CD1c-positive myeloid dendritic cell (primary cell): ENCODE data around the gene FBXW10.
"Not testable (repeated sequence)": the region's sequence is repeated elsewhere in the genome, so short reads cannot be mapped to it uniquely, and the experiment has no call there.

Experiments used
- DNase-seq: peaks from one replicate; pipeline ENCODE4 v3.0.0-alpha.2; 2016; ENCODE audit errors: extremely low spot score

FBXW10 gene

DNA sequence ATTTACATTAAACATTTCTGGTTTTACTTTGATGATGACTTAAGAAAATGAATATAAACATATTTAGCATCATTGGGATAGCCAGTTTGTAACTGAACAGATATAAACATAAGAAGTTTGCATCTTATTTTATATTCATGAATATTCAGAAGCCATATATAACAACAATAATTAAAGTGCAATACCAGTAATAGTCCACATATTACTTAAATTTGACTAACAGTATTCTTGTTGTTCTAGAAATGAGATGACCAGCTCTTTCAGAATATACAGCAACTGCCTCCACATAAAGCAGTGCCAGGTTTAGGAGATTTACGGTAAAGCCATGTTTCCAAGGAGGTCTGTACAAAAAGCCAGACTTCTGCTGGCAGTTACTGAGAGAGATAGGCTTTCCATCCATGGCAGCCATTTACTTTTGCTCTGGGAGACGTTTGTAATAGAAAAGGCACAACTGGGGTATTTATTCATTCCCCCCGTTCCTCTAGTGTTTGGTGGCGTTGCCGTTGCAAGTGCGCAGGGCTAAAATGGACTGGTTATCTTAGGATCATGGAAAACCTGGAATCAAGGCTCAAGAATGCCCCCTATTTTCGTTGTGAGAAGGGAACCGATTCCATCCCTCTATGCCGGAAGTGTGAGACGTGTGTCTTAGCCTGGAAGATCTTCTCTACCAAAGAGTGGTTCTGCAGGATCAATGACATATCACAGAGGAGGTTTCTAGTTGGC is at the start of gene FBXW10:
Gene FBXW10 (plus strand): TSS at position 356 of the 723 bp plus-strand sequence. CDS start 191 bp downstream, at position 547.
- DNase-seq, result not testable (repeated sequence)

DNA sequence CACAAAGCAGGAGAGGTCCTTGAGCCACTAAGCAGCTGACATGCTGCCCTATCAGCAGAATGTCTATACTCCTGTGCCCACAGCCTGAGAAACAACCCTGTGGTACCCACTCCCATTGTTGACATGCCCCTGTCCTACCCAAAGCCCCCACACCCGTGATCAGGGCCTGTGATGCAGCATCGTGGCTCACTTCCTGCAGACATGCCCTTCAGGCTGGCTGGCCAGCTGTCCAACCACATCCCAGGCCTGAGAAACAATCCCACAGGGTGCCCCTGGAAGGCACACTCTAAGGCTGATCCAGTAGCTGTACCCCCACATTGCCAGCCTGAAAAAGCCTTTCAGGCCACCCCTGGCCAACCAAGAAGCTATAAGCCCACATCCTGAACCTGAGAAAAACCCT is 48.7 kb upstream of the FBXW10 start:
- DNase-seq, result not testable (repeated sequence)

- not testable (repeated sequence) for DNase-seq
Observed at GRCh38 chr17:18698473-18699103, 45.3 kb upstream of the FBXW10 start.

- DNase-seq, result not testable (repeated sequence)
Observed at GRCh38 chr17:18705955-18706354, 37.9 kb upstream of the FBXW10 start.

- DNase-seq, result not testable (repeated sequence)
Observed at GRCh38 chr17:18708215-18708614, 35.6 kb upstream of the FBXW10 start.

DNA sequence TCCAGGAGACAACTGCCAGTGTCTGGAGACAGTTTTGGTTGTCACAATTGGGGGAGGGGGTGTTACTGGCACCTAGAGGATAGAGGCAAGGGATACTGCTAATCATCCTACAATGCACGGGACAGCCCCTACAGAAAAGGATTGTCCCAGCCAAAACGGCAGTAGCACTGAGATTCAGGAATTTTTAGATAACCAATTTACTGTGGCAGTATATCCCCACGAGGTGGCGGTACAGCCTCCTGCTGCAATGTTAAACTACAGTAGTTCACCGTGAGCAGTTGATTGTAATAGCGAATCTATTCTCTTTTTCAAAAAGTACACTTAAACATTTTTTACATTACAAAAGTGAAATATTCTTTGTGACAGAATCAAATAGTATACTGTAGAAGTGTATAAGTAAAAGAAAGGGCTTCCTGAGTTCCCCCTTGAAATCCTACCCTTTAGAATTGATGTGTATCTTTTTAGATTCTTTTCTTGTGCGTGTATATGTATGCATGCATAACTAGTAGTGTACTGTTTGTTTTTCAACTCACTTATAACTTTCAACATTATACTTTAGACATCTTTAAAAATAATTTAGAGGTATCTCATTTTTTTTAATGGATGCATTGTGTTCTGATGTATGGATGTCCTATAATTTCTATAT is 31.4 kb upstream of the FBXW10 start:
- DNase-seq, result peak; percentile 63

DNA sequence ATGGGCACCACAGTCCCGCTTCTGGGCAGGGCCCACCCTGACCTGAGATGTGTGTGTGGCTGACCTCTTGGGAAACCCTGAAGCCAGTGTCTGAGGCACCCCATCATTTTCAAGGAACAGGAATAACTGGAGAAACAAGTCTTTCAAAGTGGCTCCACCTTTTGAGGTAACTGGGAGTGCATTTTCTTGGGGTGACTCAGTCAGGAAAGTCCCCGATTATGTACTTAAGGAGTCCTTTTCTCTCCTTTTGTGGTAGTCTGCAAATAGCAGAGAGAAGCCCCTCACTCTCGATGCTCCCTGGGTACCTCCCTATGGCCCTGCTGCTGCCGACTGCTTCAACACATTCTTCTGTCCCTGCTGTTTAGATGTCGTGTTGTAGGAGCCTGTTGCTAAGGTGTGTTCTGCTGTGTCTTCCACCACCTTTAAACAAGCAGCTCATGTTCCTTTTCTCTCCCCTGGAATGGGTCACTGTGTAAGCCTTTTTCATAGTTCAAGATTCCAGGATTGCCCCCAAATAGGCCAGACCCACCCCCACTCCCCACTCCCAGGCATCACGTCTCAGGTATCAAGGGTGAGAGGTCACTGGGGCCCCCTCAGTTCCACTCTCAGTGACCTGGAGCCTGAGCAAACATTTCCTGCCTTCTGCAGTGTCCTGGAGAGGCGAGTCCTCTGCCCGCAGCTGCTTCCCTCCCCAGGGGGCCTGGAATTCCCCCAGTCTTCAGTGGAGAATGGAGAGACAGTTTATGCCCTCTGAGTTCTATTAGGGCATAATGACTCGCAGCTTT is 25.0 kb upstream of the FBXW10 start:
- not testable (repeated sequence) for DNase-seq

- DNase-seq, result not testable (repeated sequence)
Observed at GRCh38 chr17:18719428-18720110, 24.3 kb upstream of the FBXW10 start.

GRCh38 chr17:18721775-18722547 is 21.9 kb upstream of the FBXW10 start:
- DNase-seq, result not testable (repeated sequence)

DNA sequence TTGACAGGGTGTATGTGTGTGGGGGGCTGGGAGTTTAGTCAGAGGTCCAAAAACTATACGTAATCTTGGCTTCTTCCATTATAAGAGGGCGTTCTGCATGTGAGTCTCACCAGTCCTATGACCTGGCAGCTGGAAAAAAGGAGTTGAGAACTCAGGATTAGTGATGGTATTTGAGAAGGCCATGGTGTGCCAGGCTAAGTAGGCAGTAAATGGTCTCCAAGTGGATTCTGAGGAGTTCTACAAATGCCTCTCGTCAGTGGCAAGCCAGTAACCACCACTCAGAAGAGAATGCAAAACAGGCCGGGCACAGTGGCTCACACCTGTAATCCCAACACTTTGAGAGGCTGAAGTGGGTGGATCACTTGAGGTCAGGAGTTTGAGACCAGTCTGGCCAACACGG is 21.2 kb upstream of the FBXW10 start:
- not testable (repeated sequence) for DNase-seq

DNA sequence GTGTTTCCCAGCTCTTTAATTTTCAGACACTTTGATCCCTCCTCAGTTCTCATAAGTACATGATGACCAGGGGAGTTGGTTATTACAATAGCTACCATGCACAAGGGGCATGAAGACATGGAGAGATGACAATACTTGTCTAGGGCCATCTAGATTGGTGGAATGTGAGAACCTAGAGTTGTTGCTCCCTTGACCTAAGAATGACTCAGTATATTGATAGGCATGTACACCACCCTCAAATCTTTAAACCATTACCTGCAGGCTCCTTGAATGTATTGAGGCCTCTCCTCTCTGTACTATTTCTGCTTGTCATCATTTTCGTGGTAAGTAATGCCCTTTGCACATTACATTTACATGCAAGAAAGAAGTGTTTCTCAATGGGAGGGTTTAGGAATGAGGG is 20.3 kb upstream of the FBXW10 start:
- not testable (repeated sequence) for DNase-seq

GRCh38 chr17:18732438-18732837 is 11.4 kb upstream of the FBXW10 start:
- DNase-seq, result not testable (repeated sequence)

GRCh38 chr17:18733350-18733749 is 10.5 kb upstream of the FBXW10 start:
- not testable (repeated sequence) for DNase-seq

- not testable (repeated sequence) for DNase-seq
Observed at GRCh38 chr17:18739616-18740391, 4.0 kb upstream of the FBXW10 start.

GRCh38 chr17:18741228-18741627 is 2.6 kb upstream of the FBXW10 start:
- not testable (repeated sequence) for DNase-seq

DNA sequence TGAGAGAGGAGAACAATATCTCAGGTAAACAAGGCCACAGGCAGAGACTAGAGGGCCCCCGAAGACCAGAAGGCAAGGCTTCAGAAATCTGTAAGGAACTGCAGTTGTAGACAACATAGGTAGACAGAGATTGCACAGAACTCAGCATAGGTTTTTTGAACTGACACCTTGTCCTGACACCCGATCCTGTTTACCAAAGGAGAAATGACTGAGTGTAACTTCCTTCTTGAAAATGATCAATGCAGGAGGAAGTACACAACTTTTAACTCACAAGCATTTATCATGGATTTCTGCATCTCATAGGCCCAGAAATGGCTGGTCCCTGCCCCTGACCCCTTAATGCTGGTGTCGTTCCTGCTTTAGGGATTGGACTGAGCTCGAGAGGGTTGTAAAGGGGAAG is 872 bp downstream of the FBXW10 start:
- DNase-seq, result not testable (repeated sequence)

DNA sequence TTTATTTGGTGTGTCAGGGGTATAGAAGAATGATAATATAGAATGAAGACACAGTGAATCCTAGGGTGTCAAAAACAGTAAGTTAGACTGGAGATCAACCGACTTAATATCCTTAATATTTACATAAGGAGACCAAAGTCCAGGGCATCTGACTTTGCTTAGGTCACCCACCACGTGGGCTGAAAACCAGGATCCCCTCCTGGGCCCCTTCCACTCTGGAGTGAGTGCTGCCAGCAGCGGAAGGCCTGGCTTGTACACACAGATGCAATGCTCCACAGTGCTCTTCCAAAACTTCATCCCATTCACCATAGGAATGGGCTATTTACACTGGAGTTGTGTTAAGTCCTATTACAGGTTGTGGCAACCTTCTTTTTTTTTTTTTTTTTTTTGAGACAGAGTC is 2.7 kb downstream of the FBXW10 start:
- DNase-seq, result not testable (repeated sequence)

GRCh38 chr17:18747501-18747900 is 3.6 kb downstream of the FBXW10 start:
- DNase-seq, result not testable (repeated sequence)

DNA sequence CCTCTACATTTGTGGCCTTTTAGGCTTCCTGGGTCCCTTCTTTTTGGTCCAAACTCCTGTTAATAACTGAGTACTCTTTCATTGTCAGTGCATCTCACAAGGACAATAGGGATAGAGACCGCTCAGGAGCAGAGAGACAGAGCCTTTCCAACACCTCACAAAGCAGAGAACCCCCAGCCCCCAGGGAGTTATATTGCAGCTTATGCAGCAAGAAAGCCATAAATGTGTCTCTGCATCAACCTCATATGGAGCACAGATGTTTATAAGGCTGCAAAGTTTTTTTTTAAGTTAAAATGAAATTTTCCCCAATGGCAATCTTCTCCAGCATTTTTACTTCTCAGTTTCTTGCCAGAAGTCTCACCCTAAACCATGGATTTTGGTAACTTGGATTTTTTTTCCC is 6.4 kb downstream of the FBXW10 start:
- not testable (repeated sequence) for DNase-seq
